H1 (cell line): ENCODE results near the gene NT5C. TPM values are rescaled to one million over a fixed set of nuclear protein-coding genes. Genes with fewer than 3 reads are reported as not detected.

Experiments
- CHD7 ChIP-seq: fragments of 300-600 bp; sonication (generic); IDR thresholded peaks from 2 replicates; pipeline ENCODE4 v1.7.1; 2012; ENCODE audit warnings: low read length, moderate library complexity, mild to moderate bottlenecking, inconsistent platforms; ENCODE audit not compliant: insufficient replicate concordance
- CTBP2 ChIP-seq: IDR thresholded peaks from 2 replicates; pipeline ENCODE4 v1.7.0; 2011; ENCODE audit warnings: borderline replicate concordance, mild to moderate bottlenecking, moderate library complexity, mixed read lengths, low read length; ENCODE audit not compliant: insufficient read depth, insufficient read length
- polyA plus RNA-seq, 7 experiments: library from polyadenylated mRNA; depleted of rRNA in 3 of 7; stranded (reverse) in 5 of 7; unstranded in 2 of 7; fragments of >200 nt in 5 of 7; fragments of 200-250 nt in 2 of 7; gene quantifications; 1 replicate in 5 of 7; 2 replicates in 1 of 7; 4 replicates in 1 of 7; pipeline versions ENCODE4 v1.2.1 to v1.2.3, GENCODE V29; 2011 to 2013; ENCODE audit warnings: missing spikeins in 2 of 7, mixed read lengths in 2 of 7
- total RNA-seq: library from RNA; stranded (reverse); fragmentation: NEBNext Ultra II Directional; extraction: Animal tissue kit (Norgen Biotek cat#: 25700); gene quantifications from 2 replicates; pipeline ENCODE4 v1.2.1, GENCODE V29; 2021

The NT5C gene
- total and polyA plus RNA-seq, 2 of the 8 experiments (the other 6 are each of a cell fraction or from before 2014, with no cell fraction given) = 52.1 to 66.4 TPM

- TF ChIP-seq CHD7 (no peak), CTBP2 (no peak)
- TF ChIP-seq, all 59 proteins: peak for 7
These were observed 787 bp downstream of the NT5C start (continued) for GRCh38 chr17:75130632-75131277.
